HG02840 (cell line): ENCODE data around the gene KCNK4.
"Not testable (repeated sequence)": the region's sequence is repeated elsewhere in the genome, so short reads cannot be mapped to it uniquely, and the experiment has no call there.

Source experiments
- ATAC-seq: cut with Tn5 transposase; IDR thresholded peaks from one replicate; pipeline ENCODE4 v1.9.1; 2021; ENCODE audit warnings: mild to moderate bottlenecking, moderate library complexity, moderate number of reproducible peaks; ENCODE audit not compliant: unreplicated experiment, low FRiP score

The KCNK4 gene

DNA sequence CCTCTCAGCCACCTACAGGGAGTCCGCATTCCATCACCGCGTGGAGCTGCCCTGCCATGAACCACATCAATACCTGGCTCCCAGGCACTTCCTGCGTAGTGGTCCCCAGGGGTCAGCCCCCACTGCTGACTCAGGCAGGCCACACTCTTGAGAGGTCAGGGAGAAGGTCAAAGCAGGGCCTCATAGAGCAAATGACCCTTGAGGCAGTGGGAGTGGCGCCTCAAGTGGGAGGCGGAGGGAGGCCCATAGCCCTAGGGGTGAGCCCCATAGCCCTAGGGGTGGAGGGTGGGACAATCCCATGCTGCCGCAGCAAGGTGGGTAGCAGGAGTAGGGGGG lies 31.8 kb downstream of the KCNK4 start:
- no peak for ATAC-seq

DNA sequence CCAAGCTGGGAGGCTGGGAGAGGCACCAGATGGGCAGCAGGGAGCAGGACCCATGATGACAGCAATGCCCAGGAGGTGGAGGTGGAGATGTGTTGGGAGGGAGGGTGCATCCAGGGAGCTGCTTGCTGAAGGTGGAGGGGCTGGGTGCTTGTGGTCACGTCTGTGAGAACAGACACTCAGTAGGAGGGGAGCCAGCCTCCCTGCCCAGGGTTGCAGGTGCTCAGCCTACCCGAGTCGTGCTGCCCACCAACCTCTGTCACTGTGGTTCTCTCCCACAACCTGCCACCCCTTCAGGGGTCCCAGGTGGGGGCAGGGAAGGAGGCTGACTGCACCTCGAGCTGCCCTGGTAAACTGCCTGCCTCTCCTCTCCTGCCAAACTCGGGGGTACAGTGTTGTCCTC lies 32.3 kb downstream of the KCNK4 start:
- ATAC-seq, result no peak

DNA sequence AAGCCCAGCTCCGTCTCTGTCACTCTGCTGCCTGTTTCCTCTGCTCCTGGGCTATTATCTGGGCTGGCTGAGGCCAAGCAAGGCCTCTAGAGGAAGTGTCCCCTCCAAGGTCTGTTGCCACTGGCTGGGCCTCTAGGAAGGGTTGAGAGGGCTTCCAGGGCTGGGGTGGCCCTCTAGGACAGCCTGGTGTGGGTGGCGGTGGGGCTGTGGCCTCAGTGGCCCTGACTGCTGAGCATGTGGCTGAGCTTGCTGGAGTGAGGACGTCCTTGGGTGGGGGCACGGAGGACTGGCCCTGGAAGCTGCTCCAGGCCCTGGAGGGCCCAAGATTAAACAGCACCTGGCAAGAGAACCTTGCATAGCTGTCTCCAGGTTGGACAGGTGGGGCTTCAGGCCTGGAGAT lies 32.9 kb downstream of the KCNK4 start:
- not testable (repeated sequence) for ATAC-seq

- no peak for ATAC-seq
Observed at GRCh38 chr11:64324692-64325469, 33.8 kb downstream of the KCNK4 start.

GRCh38 chr11:64327375-64327774 lies 36.3 kb downstream of the KCNK4 start:
- no peak for ATAC-seq

- no peak for ATAC-seq
Observed at GRCh38 chr11:64327993-64328392, 36.9 kb downstream of the KCNK4 start.

- ATAC-seq, result no peak
Observed at GRCh38 chr11:64330888-64331287, 39.8 kb downstream of the KCNK4 start.

DNA sequence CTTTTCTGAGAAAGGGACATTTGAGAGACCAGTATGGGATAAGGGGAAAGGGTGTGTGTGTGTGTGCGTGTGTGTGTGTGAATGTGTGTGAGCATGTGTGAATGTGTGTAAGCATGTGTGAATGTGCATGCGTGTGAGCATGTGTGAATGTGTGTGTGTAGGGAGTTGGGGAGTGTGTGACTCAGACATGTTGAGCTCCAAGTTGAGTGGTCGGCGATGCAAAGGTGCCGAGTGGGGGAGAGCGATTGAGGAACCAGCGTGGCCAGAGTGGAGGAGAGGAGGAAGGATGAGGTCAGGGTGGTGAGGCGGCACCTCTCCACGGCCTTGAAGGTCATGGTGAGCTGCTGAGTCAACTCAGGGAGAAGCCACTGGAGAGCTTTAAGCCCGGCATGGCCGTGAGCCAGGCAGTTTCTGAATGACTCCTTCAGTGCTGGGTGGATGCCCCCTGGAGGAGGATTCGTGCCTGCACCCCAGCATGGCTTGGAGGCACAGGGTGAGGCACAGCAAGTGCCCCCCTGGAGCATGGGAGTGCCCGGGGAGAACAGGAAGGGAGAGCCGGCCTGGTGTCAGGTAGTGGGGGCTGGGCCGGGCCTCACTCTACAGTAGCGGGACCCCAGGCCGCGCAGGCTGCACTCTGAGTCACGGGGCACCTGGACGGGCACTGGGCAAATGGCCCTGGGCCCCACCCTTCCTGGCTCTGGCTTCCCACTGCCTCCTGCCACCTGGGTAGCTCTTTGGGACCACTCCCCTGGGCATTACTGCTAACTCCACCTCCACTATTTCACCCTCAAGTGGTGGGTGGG lies 40.7 kb downstream of the KCNK4 start:
- ATAC-seq, result no peak

GRCh38 chr11:64333556-64333955 lies 42.5 kb downstream of the KCNK4 start:
- no peak for ATAC-seq

- peak; percentile 57 for ATAC-seq
Observed at GRCh38 chr11:64334764-64335735, 43.9 kb downstream of the KCNK4 start.

DNA sequence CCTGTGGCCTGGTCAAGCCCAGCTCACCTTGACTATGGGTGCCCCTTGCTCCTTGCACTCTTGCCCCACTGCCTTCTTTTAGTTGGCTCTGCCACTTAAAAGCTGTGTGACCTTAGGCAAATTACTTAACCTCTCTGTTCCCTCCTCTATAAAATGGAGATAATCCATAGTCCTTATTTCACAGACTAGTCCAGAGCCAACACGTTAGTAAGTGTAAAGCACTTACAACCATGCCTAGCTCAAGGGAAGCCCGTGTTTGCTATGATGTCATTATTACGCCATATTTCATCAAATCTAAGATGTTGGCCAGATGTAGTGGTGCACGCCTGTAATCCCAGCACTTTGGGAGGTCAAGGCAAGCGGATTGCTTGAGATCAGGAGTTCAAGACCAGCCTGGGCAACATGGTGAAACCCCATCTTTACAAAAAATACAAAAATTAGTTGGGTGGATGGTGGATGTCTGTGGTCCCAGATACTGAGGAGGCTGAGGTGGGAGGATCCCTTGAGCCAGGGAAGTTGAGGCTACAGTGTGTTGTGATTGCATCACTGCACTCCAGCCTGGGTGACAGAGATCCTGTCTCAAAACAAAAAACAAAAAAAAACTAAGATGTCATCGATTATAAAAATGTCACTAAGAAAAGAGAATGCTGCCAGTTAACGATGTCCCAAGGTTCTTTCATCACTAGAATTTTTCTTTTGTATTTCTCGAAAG lies 46.6 kb downstream of the KCNK4 start:
- ATAC-seq, result no peak

GRCh38 chr11:64338716-64339115 lies 47.6 kb downstream of the KCNK4 start:
- ATAC-seq, result no peak

- ATAC-seq, result no peak
Observed at GRCh38 chr11:64339286-64339685, 48.2 kb downstream of the KCNK4 start.

DNA sequence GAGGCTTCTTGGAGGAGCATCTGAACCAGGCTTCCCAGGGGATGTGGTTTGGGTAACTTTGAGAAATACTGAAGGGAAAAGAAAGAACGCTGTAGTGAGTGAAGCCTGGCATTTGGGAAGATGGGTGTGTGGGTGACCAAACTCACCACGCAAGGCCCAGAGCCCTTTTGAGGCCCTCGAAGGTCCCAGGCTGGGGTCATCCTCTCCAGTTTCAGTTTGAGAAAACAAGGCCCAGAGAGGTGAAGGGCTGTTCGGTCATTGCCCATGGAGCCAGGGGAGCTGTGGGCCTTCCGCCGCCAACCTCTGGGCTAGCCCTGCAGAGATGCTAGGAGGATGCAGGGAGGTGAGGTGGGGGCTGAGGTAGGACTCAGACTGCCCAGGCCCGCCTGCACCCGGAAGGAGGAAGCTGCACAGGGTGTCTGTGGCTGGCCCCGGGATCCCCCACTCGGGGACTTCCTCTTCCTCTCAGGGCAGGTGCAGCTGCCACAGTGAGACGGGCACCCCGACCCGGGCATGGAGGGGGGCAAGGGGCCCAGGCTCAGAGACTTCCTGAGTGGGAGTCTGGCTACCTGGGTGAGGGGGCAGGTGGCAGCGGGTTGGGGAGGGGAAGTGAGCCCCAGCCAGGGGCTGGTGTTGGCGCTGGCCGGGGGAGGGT lies 48.8 kb downstream of the KCNK4 start, which contains the start of gene CCDC88B:
Gene CCDC88B, plus strand, starts transcription at position 451 of the 655 bp plus-strand sequence. Its CDS starts 63 bp downstream, at position 514.
- no peak for ATAC-seq

GRCh38 chr11:64340671-64341335 lies 49.7 kb downstream of the KCNK4 start:
- ATAC-seq, result no peak

- ATAC-seq, result no peak
Observed at GRCh38 chr11:64341429-64341828, 50.3 kb downstream of the KCNK4 start.

- ATAC-seq, result no peak
Observed at GRCh38 chr11:64341851-64342791, 51.0 kb downstream of the KCNK4 start.
